GM21786 (cell line): ENCODE measurements around the gene ITM2B.
A peak's percentile ranks its signal among the peaks of the same experiment; 100 is the strongest.
"Not testable (repeated sequence)": the region's sequence is repeated elsewhere in the genome, so short reads cannot be mapped to it uniquely, and the experiment has no call there.

Experiments used
- ATAC-seq: cut with Tn5 transposase; IDR thresholded peaks from one replicate; pipeline ENCODE4 v1.9.1; 2021; ENCODE audit not compliant: unreplicated experiment

ITM2B gene

GRCh38 chr13:48222358-48223301 lies 10.4 kb upstream of the ITM2B start:
- ATAC-seq, result no peak

- ATAC-seq, result no peak
Observed at GRCh38 chr13:48224701-48225100, 8.3 kb upstream of the ITM2B start.

GRCh38 chr13:48230541-48230940 lies 2.5 kb upstream of the ITM2B start:
- no peak for ATAC-seq

GRCh38 chr13:48231080-48231479 lies 1.9 kb upstream of the ITM2B start:
- no peak for ATAC-seq

GRCh38 chr13:48231933-48232332 lies 1.1 kb upstream of the ITM2B start:
- ATAC-seq, result no peak

- ATAC-seq, result peak; percentile 18
Observed at GRCh38 chr13:48232420-48233045, 473 bp upstream of the ITM2B start.

GRCh38 chr13:48233889-48234488 lies 983 bp downstream of the ITM2B start:
- no peak for ATAC-seq

- peak; percentile 40 for ATAC-seq
Observed at GRCh38 chr13:48234566-48235340, 1.7 kb downstream of the ITM2B start.

- ATAC-seq, result no peak
Observed at GRCh38 chr13:48235341-48236135, 2.5 kb downstream of the ITM2B start.

GRCh38 chr13:48236528-48237353 lies 3.7 kb downstream of the ITM2B start:
- ATAC-seq, result no peak

GRCh38 chr13:48239369-48239768 lies 6.4 kb downstream of the ITM2B start:
- not testable (repeated sequence) for ATAC-seq

GRCh38 chr13:48241651-48242050 lies 8.6 kb downstream of the ITM2B start:
- ATAC-seq, result no peak

- no peak for ATAC-seq
Observed at GRCh38 chr13:48242677-48243076, 9.7 kb downstream of the ITM2B start.

GRCh38 chr13:48244159-48244558 lies 11.2 kb downstream of the ITM2B start:
- ATAC-seq, result no peak

- ATAC-seq, result no peak
Observed at GRCh38 chr13:48246102-48246501, 13.1 kb downstream of the ITM2B start.

- no peak for ATAC-seq
Observed at GRCh38 chr13:48249018-48249417, 16.0 kb downstream of the ITM2B start.

- ATAC-seq, result no peak
Observed at GRCh38 chr13:48251611-48252081, 18.6 kb downstream of the ITM2B start.

- no peak for ATAC-seq
Observed at GRCh38 chr13:48252176-48252575, 19.2 kb downstream of the ITM2B start.

GRCh38 chr13:48253849-48254248 lies 20.8 kb downstream of the ITM2B start:
- ATAC-seq, result no peak
